Lower lobe of right lung (tissue), 2 donors: Measurements from ENCODE around the gene DAPK3. TPM values are rescaled to one million over a fixed set of nuclear protein-coding genes. Genes with fewer than 3 reads are reported as not detected.

Experiments
- ATAC-seq, 2 donors: fragments of 200-7000 bp; cut with Tn5 transposase; one replicate each; pipeline ENCODE4 v1.9.1; 2020 to 2022; ENCODE audit warnings: mild to moderate bottlenecking in 2 of 2, moderate library complexity in 2 of 2
- DNase-seq: peaks from one replicate; pipeline ENCODE4 v3.0.0-alpha.2; 2020
- H3K27ac ChIP-seq: fragments of 200-600 bp; one replicate; pipeline ENCODE4 v1.8.0; 2022
- H3K27me3 ChIP-seq: fragments of 200-600 bp; one replicate; pipeline ENCODE4 v1.8.0; 2022; ENCODE audit warnings: low read depth
- H3K36me3 ChIP-seq: fragments of 200-600 bp; one replicate; pipeline ENCODE4 v1.8.0; 2022; ENCODE audit warnings: mild to moderate bottlenecking
- H3K4me1 ChIP-seq: fragments of 200-600 bp; one replicate; pipeline ENCODE4 v1.8.0; 2022
- H3K4me3 ChIP-seq: fragments of 200-600 bp; one replicate; pipeline ENCODE4 v1.8.0; 2022; ENCODE audit warnings: mild to moderate bottlenecking
- H3K9me3 ChIP-seq: fragments of 200-600 bp; one replicate; pipeline ENCODE4 v1.8.0; 2022
- CTCF ChIP-seq: fragments of 200-600 bp; IDR thresholded peaks from one replicate; pipeline ENCODE4 v1.8.0; 2022; ENCODE audit warnings: antibody characterized with exemption, mild to moderate bottlenecking
- intact Hi-C: fragments of 100-400 bp; cut with DNase I; formaldehyde crosslinking; loops from one replicate; pipeline ENCODE4 v1.11.0; 2022
- total RNA-seq: library from RNA; stranded (reverse); fragmentation: NEBNext Ultra II Directional; extraction: Animal tissue kit (Norgen Biotek cat#: 25700); gene quantifications from one replicate; pipeline ENCODE4 v1.2.1, GENCODE V29; 2021
- donor health status: DM: no; HTN: yes; CAD: no; lungs with severe emphysema.

DAPK3 gene
- total RNA-seq, 1 donor from 2014 or later = 50.5 TPM

DNA sequence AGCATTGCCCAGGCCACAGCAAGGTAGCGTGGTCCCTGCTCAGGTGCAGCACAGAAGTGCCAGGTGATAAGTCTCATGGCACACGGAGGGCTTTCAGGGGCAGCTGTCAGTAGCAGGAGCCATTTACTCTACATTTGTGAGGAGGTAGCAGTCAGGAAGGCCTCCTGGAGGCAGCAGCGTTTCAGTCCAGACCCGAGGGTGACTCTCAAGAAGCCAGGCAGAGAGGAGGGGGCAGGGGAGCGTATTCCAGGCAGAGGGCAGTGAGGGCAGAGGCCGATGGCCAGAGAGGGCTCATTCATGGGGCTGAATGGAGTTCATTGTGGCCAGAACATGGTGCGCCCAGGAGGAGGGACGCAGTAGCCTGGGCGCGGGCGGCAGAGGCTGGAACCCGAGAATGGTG lies 45.6 kb upstream of the DAPK3 start:
- DNase-seq (no peak), ATAC-seq (no peak)
- Histone ChIP-seq H3K9me3 (no peaks in the 10 kb centered on the region), H3K27me3 (no peaks in the 10 kb centered on the region), H3K4me1 (peaks cover 12% of the 10 kb centered on the region), H3K4me3 (no peak overlapping the region), H3K27ac (no peak overlapping the region), H3K36me3 (peaks cover 49% of the 10 kb centered on the region)
- intact Hi-C loops = no loop called here
- no peak for TF ChIP-seq CTCF

GRCh38 chr19:4015705-4016402 lies 45.0 kb upstream of the DAPK3 start:
- peak overlapping the region; percentile 49 for H3K27ac ChIP-seq
- no peaks in the 10 kb centered on the region for H3K27me3 ChIP-seq
- intact Hi-C loops = no loop called here
- H3K36me3 ChIP-seq = peaks cover 53% of the 10 kb centered on the region
- no peak for DNase-seq
- peak overlapping the region; percentile 12 for H3K4me3 ChIP-seq
- H3K9me3 ChIP-seq = no peaks in the 10 kb centered on the region
- no peak for ATAC-seq
- H3K4me1 ChIP-seq = peaks cover 18% of the 10 kb centered on the region
- no peak for TF ChIP-seq CTCF

DNA sequence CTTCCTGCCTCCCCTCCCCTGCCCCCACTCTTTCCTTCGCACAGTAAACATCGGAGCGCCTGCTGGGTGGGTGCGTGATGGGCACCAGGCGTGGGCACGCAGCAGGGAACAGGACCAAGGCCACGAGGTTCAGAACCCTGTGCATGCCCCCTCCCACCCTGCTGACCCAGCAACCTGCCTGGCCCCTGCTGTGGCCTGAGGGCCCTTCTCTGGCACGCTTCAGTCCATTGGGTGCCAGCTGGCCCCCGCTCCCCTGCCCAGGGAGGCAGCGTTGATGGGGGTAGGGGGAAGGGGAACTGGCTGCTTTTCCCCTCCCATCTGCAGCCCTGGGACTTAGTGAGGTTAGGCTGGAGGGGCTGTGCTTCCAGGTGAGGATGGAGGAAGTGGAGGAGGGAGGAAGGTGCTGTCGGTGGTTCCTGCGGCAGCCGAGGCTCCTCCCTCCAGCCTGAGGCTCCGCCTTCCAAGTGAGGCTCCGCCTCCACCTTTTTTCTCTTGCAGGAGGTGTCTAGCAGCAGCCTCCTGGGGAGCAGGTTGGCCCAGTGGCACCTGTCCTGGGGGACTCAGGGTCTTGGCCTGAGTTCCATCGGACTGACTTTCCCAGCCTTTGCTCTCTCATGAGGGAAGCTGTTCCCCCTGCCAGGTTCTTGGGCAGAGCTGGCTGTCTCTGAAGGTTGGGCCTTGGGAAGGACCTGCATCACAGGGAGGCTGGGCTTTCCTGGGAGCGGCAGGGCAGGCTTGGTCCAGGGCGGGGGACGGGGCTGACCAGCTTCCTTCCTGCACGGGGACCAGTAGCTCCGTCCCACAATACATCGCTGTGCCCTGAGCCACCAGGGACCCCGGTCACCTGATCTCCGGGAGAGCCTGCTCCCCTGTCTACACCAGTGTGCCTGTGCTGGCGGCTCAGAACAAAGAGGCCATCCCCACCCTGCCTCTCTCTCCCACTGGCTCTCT lies 43.9 kb upstream of the DAPK3 start:
- intact Hi-C loops = no loop called here
- peak overlapping the region; percentile 12 for H3K4me3 ChIP-seq
- peaks cover 28% of the 10 kb centered on the region for H3K4me1 ChIP-seq
- no peaks in the 10 kb centered on the region for H3K9me3 ChIP-seq
- no peaks in the 10 kb centered on the region for H3K27me3 ChIP-seq
- TF ChIP-seq CTCF = no peak
- H3K36me3 ChIP-seq = peaks cover 54% of the 10 kb centered on the region
- peak overlapping the region; percentile 49 for H3K27ac ChIP-seq
- DNase-seq (no peak), ATAC-seq (no peak)

DNA sequence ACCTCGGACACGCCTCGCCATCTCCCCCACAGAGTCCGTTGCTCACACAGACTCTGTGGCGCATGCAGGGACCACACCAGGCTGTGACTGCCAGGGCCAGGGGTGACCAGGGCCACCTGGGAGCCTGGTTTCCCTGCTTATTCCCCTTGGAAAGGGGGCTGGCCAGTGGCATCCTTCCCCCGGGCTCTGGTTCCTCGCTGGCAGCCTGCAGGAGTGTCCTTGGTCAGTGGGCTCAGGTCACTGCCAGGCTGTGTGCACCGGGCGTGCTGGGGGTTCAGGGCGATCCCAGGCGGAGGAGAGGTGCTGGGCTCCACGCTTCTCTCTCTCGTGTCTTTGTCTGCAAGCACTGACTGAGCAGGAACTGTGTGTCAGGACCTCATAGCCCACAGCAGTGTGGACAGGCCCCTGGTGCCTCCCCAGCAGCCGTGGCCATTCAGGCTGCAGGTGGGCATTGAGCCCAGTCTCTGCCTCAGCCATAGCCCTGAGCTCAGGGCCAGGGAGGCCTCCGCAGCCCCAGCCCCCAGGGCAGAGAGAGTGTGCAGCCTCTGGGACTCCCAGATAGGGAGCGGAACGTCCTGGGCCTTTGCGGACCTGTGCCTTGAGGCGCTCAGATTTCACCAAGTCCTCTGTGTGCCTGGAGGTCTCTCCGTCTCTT lies 43.1 kb upstream of the DAPK3 start:
- Histone ChIP-seq H3K9me3 (no peaks in the 10 kb centered on the region), H3K4me3 (no peak overlapping the region), H3K27ac (no peak overlapping the region), H3K4me1 (peaks cover 36% of the 10 kb centered on the region), H3K36me3 (peaks cover 54% of the 10 kb centered on the region), H3K27me3 (no peaks in the 10 kb centered on the region)
- DNase-seq (no peak), ATAC-seq (no peak)
- no peak for TF ChIP-seq CTCF
- intact Hi-C loops = no loop called here

GRCh38 chr19:4012975-4013634 lies 42.2 kb upstream of the DAPK3 start:
- Histone ChIP-seq H3K4me3 (no peak overlapping the region), H3K4me1 (peaks cover 45% of the 10 kb centered on the region), H3K27ac (no peak overlapping the region), H3K9me3 (no peaks in the 10 kb centered on the region), H3K36me3 (peaks cover 50% of the 10 kb centered on the region), H3K27me3 (no peaks in the 10 kb centered on the region)
- no peak for TF ChIP-seq CTCF
- intact Hi-C loops = no loop called here
- no peak for DNase-seq
- ATAC-seq = no peak
